Middle frontal gyrus (tissue), 1 donor: ENCODE results near the gene PRSS57.
"Not testable (repeated sequence)": the region's sequence is repeated elsewhere in the genome, so short reads cannot be mapped to it uniquely, and the experiment has no call there.

ENCODE experiments used
- DNase-seq: peaks from one replicate; pipeline ENCODE4 v3.0.0-alpha.2; 2015; ENCODE audit warnings: low spot score; ENCODE audit errors: extremely low spot score

PRSS57 gene

GRCh38 chr19:723247-723646 lies 28.0 kb upstream of the PRSS57 start:
- DNase-seq: no peak

DNA sequence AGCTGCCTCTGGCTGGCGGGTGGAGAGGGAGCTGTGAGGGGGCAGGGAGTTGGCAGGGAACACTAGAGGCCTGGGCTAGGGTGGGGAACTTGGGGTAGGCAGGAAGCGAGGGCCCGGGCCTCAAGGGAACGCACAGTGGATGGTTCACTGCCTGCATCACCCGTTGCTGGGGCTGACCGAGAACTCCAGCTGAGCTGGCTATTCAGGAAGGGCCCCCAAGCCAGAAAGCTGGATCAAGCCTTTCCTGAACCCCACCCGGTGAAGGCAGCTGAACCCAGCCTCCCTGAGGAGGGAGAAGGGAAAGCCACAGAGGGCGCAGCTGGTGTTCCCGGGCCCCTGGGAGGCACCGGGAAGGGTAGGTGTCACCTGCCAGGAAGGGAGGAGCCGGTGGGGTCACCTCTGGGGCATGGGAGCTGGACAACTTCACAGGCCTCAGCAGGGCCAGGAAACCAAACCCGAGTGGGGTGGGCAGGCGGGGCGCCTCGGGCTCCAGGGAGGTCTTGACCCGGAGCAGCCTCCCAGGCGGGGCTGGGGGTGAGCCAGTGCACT lies 27.4 kb upstream of the PRSS57 start:
- no peak for DNase-seq

GRCh38 chr19:720345-721160 lies 25.3 kb upstream of the PRSS57 start:
- DNase-seq: no peak

- DNase-seq: no peak
Measured at GRCh38 chr19:719636-720344, 24.5 kb upstream of the PRSS57 start.

DNA sequence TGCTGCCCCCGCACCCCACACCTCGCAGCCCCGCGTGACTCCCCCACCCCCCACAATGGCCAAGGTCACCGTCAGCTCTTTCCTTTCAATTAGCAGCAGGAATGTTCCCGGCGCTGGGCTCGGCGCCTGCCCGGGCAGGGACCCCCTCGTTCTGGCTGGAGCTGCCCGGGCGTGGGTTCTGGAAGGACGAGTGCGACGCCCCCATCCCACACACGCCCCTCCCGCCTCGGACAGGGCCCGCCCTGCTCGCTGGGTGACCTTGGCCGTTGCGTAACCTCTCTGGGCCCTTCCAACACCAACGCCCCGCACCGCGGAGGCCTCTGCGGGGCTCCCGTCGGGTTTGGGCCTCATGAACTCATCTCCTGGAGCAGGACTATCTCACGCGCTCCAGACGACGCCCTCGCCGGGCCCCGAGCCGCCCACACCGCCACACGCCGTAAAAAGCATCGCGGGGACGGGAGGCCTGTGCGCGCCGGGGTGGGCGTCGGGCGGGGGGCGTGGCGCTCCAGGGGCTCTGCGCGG lies 23.8 kb upstream of the PRSS57 start:
- no peak for DNase-seq

GRCh38 chr19:718251-718951 lies 23.1 kb upstream of the PRSS57 start:
- DNase-seq: no peak

DNA sequence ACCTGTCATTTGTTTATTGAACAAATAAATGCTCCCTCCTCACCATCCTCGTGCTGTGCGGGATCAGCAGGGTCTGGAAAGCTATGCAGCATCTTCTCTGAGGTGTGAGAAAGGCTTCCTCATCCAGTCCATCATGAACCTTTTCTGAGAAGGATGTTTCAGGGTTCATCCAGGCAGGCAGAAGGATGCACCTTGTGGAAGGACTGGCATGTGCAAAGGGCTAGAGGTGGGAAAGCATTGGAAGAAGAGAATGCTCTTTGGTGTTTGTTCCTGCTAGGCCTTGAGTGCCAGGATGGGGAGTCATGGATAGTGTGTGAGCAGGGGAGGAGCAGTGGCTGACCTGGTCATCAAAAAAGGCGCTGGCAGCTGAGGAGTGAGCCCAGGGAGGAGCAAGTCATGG lies 20.1 kb upstream of the PRSS57 start:
- DNase-seq: no peak

DNA sequence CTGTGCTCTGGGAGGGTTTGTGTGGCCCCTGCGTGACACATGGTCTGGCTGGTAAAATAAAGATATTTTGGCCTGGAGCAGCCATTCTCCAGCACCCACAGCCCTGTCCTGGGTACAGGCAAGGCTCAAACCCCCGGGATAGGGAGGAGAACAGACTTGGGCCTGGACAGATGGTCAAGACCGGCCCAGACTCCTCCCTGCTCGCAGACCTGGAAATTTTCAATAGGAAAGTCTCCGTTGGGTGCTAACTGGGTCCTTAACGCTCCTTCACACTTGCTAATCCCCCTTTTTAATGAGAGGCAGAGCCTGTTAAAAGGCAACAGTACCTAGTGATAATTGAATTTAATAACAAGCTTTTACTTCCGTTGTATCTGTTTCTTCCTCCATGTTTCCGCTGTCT lies 16.0 kb upstream of the PRSS57 start:
- no peak for DNase-seq

DNA sequence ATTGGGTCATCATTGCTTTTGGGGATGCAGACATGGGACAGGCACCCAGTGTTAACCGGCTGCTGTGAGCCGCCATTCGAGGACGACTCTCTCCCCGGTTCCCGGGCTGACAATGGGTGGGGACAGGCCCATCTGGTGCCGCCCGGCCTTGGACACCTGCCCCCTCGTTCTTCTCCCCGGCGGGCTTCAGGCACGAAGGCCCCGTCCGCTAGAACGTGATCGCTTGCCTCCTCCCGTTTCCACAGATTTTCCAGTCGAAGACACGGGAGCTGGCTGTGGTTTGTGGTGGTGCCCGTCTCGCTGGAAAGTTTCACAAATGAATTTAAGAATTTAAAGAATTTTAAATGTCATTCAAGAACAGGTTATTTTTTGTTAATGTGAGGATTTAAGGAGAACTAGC lies 15.5 kb upstream of the PRSS57 start:
- DNase-seq: no peak

DNA sequence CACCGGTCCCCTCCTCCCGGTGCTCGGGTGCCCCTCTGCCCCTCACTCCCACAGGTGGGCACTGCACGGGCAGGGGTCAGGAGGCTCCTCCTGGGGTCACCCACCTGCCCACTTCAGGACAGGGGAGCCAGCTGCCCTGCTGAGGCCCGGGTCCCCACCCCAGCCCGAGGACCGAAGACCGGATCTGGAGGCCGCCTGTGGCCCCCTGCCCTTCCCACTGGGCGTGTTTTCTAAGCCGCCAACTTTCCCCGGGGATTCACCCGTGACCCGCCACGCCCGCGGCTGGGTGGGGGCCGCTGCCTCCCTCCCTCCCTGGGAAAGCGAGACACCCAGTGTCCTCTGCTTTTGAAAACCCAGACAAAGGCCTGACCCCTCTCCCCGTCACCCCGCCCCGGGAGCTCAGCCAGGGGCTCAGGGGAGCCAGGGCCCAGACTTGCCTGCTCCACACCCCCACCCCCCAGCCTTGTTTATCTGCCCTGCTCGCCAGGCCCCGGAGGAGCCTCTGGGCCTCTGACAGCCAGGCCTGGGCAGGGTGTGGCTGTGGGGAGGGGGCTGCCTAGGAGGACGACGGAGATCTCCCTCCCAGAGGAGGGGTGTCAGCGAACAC lies 14.8 kb upstream of the PRSS57 start:
- DNase-seq: no peak

DNA sequence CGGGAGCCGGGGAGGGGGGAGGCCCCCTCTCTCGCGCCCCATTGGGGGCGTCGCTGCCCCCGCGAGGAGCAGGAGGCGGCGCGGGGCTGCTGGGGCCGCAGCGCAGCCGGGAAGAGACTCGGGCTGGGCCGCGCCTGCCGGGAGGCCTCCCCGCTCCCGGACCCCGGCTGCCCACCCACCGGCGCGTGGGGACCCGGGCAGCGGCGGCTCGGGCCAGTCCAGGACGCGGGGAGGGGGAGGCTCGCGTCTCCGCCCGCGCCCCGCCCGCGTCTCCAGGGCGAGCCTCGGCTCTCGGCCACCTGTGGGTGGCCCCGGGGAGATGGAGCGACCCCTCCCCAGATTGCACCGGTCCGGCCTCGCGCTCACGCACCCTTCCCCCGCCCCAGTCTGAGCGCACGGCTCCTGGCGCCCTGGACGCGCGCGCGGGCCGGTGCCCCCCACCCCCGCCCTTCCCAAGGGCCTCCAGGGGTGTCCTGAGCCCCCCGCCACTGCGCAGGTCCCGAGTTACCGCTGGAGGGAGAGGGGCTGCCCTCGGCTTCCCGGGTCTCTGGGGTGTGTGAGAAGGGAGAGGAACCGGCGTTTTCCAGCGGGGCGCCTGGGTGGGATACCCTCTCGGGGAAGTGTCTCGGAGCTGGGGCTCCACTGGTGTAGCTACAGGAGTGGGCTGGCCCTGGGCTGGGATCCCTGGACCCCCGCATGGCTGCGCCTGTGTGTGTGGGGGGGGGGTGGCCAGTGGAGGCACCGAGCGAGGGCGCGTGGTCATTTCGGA lies 14.1 kb upstream of the PRSS57 start:
- no peak for DNase-seq

DNA sequence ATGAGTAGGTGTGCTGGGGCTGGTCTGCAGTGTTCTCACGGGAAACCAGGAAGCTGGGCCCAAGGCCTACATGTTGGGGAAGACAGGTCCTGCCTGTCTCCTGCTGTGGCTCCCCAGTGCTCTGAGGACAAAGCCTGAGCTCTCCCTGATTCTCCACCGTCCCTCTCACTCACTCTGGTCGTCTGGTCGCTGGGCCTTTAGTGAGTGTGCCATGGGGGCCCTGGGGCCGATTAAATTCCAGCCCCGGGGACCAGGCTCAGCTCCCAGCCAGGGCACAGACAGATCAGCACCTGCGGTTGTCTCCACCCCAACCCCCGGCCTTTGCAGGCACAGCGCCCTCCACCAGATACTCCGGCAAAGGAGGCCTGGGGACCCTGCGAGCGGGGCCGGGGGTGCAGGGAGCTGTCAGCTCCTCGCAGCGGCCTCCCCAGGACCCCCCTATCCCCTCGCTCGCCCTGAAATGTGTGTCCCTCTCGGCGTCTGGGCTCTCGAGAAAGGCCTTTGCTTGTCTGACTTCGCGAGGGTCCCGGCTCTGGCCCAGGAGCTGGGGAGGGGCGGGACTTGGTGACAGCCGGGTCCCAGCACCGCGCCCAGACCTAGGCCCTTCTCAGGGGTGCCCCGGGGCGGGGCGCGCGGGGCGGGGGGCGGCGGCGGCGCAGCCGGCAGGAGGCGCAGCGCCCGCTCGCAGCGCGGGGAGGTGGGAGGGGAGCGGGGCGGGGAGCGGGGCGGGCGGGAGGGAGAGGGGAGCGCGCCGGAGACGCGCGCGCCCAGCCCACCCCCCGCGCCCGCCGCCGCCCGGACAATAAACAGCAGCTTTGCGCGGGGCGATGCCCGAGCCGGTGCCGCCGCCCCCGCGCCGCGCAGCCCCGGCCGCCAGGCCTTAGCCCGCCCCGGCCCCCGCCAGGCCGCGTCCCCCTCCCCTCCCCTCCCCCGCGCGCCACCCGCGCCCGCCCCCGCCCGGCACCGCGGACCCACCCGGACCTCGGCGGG lies 13.2 kb upstream of the PRSS57 start, which contains the start of gene PALM:
Gene PALM (plus strand): TSS at position 782 of the 990 bp plus-strand sequence. CDS start 212 bp downstream, outside the sequence.
- DNase-seq: no peak

- DNase-seq: no peak
Measured at GRCh38 chr19:704447-704741, 9.1 kb upstream of the PRSS57 start.

- no peak for DNase-seq
Measured at GRCh38 chr19:703651-704446, 8.6 kb upstream of the PRSS57 start.

DNA sequence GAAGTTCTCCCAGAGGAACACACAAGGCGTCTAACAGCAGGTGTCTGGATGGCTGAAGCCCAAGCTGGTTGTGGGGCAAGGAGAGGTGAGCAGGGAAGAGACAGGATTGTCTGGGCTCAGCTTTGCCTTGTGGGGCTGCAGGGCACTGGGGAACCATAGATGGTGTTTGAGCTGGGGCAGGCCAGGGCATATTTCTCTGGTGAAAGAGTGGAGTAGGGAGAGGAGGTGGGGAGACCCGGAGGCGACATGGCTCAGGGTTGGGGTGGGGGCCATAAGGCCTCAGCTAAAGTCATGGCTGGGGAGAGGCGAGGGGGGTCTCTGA lies 8.0 kb upstream of the PRSS57 start:
- DNase-seq: no peak

DNA sequence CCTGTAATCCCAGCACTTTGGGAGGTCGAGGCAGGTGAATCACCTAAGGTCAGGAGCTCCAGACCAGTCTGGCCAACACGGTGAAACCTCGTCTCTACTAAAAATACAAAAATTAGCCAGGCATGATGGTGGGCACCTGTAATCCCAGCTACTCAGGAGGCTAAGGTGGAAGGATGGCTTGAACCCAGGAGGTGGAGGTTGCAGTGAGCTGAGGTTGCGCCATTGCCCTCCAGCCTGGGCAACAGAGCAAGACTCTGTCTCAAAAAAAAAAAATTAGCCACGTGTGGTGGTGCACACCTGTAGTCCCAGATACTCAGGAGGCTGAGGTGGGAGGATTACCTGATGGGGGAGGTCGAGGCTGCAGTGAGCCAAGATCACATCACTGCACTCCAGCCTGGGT lies 7.6 kb upstream of the PRSS57 start:
- DNase-seq: not testable (repeated sequence)

- DNase-seq: not testable (repeated sequence)
Measured at GRCh38 chr19:699885-700284, 4.6 kb upstream of the PRSS57 start.

- not testable (repeated sequence) for DNase-seq
Measured at GRCh38 chr19:698529-698928, 3.3 kb upstream of the PRSS57 start.
